DMS114 treated with DMSO at 0.1 percent for 48 hours (cell line): ENCODE measurements around the gene NSMCE1.
"Not testable (repeated sequence)": the region's sequence is repeated elsewhere in the genome, so short reads cannot be mapped to it uniquely, and the experiment has no call there.

Experiments used
- DNase-seq: peaks from one replicate; lab custom pipeline; 2025; ENCODE audit not compliant: unreplicated experiment; lab: John Stamatoyannopoulos, UW

The NSMCE1 gene

DNA sequence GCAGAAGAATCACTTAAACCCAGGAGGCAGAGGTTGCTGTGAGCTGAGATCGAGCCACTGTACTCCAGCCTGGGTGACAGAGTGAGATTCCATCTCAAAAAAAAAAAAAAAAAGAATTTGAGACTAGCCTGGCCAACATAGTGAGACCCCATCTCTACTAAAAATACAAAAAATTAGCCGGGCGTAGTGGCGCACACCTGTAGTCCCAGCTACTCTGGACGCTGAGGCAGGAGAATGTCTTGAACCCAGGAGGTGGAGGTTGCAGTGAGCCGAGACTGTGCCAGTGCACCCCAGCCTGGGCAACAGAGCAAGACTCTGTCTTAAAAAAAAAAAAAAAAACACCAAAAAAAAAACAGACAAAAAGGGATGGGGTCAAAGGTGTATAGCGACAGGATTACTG, 4.1 kb upstream of the NSMCE1 start:
- not testable (repeated sequence) for DNase-seq

DNA sequence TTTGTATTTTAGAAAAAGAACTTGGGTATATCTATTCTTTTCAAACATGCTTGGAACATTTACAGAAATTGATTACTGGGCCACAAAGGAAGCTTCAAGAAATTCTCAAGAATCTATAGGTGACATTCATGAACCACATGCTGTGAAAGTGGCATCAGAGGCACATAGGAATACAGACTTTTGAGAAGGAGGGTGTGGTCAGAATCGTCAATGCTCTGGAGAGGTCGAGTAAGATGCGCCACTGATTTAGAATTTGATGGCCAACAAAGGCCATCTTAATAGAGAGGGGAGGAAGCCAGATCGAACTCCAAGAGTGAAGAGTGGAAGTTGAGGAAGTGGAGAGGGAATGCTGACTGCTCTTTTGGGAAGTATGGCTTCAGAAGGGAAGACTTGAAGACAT, 3.5 kb upstream of the NSMCE1 start:
- DNase-seq, result no peak

DNA sequence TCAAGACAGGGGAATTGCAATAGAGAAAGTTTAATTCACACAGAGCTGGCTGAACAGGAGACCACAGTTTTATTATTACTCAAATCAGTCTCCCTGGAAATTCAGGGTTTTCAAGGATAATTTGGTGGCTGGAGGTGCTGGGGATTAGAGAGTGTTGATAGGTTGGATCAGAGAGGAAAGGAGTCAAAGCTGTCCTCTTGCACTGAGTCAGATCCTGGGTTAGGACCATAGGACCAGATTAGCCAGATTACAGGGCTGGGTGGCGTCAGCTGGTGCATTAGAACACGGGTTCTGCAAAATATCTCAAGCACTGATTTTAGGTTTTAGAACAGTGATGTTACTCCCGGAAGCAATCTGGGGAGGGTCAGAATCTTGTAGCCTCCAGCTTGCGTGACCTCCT, 1.8 kb upstream of the NSMCE1 start:
- no peak for DNase-seq

DNA sequence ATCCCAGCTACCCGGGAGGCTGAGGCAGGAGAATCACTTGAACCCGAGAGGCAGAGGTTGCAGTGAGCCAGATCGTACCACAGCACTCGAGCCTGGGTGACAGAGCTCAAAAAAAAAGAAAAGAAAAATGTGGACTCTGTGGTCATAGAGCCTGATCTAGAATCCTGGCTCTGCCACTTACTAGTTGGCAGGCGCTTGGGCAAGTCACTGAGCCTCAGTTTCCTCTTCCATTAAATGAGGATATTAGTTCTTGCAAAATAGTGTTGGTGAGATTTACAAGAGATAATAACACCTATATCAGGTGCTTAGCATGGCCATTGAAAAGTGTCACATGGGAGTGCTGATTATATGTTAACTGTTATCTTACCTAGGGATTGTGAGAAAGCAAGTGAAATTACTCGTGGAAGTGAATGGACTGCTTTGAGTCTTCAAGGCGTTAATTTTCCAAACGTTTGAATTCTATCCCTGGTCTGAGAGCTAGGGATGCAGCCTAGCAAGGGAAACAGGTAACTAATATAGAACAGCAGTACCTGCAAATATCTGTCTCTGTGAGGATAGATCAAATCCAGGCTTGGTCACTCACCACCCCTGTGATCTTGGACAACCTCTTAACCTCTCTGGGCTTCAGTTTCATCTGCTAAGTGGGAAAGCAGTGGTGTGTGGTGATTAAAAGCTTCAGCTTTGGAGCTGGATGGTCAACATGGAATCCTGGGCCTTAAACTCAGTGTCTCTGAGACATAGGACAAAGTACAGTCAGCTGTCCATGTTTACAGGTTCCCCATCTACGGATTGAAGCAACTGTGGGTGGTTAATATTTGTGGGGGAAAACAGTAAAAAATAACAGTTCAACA, 953 bp upstream of the NSMCE1 start:
- no peak for DNase-seq

DNA sequence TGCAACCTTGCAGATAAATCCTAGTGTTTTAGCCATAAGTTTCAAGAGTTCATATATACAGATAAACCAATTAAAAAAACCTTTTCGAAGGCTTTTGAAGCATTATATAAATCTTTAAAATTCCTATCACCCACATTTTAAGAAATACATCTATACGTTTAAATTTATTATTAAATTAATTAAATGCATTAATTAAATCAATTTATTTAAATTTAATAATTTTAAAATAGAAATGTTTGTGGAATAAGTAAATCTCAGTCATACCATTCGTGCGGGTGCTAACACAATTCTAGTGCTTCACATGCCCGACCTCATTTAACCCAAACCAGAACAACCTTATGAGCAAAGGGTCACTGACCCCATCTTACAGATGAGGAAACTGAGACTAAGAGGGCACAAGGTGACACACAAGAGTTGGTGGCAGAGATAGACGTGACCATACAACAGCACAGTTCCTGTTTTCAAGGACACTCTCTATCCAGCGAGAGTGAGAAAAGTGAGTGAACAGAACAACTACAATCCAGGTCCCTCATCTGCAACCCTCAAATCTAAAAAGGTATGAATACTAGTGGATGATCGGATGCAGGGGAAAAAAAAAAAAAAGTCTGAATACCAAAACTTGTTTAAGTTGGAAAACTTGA, 1.4 kb downstream of the NSMCE1 start:
- no peak for DNase-seq

DNA sequence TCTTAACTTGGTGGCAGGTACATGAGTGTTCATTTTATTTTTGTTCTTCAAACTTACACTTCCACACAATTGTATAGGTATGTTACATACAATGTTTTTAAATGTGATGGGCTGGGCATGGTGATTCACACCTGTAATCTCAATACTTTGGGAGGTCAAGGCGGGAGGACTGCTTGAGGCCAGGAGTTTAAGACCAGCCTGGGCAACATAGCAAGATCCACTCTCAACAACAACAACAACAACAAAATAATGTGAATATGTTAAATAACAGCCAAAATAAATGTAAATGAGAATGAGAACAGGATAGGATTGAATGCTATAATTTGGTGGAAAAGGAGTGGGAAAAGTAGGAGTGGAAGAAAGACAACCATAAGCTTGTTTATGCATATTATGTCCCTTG, 2.6 kb downstream of the NSMCE1 start:
- DNase-seq, result no peak

DNA sequence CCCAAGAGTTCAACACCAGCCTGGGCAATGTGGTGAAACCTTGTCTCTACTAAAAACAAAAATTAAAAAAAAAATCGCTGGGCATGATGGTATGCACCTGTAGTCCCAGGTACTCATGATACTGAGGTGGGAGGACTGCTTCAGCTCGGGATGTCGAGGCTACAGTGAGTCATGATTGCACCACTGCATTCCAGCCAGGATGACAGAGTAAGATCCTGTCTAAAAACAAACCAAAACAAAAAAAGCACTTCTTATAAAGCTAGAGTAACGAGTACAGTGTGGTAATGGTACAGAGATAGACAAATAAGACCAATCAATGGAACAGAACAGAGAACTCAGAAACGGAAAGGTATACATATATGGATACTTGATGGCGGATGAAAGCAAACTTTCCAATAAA, 4.4 kb downstream of the NSMCE1 start:
- DNase-seq, result no peak

DNA sequence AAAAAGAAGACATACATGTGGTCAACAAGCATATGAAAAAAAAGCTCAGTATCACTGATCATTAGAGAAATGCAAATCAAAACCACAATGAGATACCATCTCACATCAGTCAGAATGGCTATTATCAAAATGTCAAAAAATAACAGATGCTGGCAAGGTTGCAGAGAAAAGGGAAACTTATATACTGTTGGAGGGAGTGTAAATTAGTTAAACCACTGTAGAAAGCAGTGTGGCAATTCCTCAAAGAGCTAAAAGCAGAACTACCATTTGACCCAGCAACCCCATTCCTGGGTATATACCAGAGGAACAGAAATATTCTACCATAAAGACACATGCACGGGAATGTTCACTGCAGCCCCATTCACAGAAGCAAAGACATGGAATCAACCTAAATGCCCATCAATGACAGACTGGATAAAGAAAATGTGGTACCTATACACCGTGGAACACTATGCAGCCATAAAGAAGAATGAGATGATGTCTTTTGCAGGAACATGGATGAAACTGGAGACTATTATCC, 5.6 kb downstream of the NSMCE1 start:
- DNase-seq, result not testable (repeated sequence)

DNA sequence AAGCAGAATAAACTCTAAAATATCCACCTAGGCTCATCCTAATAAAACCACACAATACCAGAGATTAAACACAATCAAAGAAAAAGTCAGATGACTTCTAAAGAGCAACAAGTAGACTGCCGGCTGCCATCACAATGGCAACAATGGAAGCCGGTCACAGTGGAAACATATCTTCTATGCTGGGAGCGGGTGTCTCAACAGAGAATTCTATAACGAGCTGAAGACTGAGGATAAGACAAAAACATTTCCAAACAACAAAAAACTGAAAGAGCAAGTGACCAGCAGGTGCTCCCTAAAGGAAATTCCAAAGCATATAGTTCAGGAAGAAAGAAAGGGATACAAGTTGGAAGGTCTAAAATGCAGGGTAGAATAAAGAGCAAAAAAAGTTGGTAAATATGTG, 8.9 kb downstream of the NSMCE1 start:
- no peak for DNase-seq

DNA sequence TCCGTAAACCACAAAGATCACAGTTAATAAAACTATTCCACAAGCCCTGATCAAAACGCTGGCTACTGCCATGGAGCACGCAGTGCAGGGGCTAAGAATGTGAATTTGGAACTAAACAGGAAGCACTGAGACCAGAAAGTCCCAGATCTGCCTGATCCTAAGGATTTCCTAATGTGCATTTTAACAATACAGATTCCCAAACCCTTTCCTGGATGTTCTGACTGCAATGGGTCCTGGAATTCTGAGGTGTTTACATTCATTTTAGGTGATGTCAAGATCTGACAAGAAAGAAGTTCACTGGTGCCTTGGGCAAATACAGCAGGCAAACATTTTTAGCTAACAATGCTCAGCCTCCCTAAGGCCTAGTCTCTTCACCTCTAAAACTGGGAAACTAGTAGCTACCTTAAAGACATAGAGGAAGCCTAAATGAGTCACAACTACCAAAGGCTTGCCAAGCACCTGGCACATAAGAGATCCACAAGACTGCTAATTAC, 10.3 kb downstream of the NSMCE1 start:
- no peak for DNase-seq

DNA sequence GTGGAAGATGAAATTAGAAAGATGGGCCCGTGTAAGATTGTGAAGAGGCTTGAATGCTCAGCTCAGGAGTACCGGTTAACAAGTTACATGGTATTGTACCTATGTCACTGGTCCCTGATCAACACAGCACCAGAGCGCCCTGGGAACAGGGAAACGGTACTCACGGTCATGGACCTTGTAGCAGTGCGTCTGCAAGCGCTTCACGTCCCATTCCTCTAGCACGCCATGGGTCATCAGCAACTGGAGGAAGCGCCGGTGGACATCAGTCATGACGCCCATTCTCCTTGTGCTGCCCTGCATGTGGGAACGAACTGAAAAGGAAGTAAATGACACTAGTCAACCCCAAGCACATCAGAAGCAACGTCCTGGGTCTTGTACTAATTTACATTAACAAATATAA, 11.3 kb downstream of the NSMCE1 start:
- DNase-seq, result no peak

DNA sequence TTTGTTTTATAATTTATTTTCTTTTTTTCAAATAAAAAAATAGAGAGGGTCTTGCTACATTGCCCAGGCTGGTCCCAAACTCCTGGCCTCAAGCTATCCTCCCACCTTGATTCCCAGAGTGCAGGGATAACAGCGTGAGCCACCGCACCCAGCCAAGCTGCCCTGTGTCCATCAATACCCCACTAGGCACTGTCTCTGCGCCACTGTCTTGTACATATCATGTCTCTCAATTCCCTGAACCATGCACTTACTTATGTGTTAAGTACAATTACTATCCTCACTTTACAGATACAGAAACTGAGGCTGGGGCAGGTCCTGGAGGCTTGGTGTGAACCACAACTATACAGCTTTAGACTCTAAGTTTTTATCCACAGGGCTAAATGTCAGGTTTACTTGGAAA, 11.7 kb downstream of the NSMCE1 start:
- no peak for DNase-seq

DNA sequence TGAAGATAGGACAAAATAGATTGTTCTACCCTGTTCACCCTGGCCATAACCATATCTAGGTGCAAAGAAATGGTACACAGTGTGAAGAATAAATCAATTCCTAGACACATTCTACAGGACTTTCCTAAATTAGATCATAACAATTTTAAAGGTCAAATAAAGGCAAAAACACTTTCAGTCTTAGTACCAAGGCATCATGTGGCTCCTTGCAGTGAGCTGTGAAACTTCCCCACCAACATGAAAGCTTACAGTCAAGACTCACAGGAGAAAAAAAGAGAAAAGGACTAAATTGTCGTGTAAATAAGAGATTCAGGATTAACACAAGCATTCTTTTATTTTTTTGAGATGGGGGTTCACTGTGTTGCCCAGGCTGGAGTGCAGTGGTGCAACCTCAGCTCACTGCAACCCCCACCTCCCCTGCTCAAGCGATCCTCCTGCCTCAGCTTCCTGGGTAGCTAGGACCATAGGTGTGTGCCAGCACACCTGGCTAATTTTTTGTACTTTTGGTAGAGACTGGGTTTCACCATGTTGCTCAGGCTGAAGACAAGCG, 14.2 kb downstream of the NSMCE1 start:
- DNase-seq, result no peak

DNA sequence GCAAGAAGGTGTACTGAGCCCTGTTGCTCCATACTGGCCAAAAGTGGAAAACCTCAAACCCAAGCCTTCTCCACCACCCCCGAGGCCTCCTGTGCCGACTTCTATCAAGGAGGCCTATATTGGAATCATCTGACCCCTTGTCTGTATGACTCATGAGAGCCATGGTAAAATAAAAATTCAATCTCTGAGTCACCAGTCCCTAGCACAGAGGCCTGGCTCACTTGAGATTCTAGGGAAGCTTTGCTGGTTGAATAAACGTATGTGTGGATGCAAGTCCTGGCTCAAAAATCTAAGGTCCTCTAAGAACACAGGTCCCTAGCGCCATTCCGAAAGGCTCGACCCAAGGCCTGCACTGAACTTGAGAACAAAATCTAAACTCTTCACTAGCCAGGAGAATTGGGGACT, 15.0 kb downstream of the NSMCE1 start:
- no peak for DNase-seq

DNA sequence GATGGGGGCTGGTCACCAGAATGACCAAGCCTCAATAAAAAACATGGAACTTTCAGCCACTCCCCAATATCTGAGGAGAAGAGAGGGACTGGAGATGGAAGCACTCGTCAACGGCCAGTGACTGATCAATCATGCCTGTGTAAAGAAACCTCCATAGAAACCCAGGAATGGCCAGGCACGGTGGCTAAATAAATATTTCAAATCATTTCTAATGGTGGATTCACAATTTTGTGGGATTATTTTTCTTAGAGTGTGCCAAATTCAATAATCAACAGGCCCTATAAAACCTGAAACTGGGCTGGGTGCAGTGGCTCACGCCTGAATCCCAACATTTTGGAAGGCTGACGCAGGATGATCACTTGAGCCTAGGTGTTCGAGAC, 16.4 kb downstream of the NSMCE1 start:
- no peak for DNase-seq

DNA sequence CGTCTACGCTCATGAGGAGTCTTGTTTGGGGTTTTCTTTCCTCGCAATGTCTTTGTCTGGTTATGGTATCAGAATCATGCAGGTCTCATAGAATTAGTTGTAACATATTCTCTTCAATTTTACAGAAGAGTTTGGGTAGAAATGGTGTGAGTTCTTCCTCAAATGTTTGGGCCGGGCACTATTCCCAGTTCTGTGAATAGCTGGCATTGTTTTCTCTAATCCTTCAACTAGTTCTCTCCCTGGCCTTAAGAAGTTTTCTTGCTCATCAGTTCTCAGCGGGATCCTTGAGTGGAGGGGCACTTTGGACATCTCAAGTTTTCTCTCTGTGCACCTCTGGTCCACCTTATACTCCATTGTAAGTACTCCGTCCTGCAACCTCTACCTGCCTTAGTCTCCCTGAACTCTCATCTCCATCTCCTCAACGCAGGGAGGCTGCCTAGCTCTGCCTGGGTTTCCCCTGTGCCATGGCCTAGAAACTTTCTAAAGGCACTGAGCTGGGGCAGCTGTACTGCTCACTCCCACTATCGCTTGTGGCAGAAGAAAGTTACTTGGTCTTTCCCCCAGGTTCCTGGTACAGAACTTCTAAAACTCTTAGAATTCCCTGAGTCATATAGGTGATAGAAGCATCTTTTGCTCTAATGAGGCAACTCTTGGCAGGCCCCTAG, 16.9 kb downstream of the NSMCE1 start:
- no peak for DNase-seq

DNA sequence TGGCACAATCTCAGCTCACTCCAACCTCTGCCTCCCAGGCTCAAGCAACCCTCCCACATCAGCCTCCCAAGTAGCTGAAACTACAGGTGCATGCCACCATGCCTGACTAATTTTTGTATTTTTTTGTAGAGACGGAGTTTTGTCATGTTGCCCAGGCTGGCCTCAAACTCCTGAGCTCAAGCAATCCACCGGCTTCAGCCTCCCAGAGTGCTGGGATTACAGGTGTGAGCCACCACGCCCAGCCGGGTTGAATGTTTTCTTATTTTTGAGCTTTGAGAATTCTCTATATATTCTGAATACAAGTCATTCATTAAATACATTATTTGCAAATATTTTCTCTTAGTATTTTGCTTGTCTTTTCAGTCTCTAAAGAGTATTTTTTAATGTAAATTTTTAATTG, 19.7 kb downstream of the NSMCE1 start:
- not testable (repeated sequence) for DNase-seq

DNA sequence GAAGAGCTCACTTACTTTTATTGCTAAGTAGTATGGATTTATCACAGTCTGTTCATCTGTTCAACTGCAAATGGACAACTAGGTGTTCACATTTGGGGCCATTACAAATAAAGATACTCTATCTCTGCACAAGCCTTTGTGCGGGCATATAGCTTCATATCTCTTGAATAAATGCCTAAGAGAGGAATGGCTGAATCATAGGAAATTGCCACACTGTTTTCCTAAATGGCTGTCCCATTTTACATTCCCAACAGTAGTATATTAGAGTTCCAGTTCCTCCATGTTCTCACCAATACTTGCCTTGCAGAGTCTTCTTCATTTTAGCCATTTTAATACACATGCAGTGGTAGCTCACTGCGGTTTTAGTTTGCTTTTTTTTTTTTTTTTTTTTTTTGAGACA, 20.5 kb downstream of the NSMCE1 start:
- DNase-seq, result no peak

DNA sequence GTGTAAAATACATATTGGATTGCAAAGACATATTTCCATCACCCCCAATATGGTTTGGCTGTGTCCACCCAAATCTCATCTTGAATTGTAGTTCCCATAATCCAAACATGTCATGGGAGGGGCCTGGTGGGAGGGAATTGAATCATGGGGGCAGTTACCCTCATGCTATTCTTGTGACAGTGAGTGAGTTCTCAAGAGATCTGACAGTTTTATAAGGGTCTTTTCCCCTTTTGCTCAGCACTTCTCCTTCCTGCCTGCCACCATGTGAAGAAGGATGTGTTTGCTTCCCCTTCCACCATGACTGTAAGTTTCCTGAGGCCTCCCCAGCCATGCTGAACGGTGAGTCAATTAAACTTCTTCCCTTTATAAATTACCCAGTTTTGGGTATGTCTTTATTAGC, 21.5 kb downstream of the NSMCE1 start:
- DNase-seq, result not testable (repeated sequence)

DNA sequence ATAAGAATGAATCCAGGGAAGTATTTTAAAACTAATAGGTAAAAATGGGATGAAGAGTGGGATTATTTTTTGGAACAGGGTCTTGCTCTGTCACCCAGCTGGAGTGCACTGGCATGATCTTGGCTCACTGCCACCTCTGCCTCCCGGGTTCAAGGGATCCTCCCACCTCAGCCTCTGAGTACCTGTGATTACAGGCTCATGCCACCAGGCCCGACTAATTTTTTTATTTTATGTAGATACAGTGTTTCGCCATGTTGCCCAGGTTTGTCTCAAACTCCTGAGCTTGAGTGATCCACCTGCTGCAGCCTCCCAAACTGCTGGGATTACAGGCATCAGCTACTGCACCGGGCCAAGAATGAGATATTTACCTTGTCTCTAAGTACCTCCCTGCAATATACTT, 22.1 kb downstream of the NSMCE1 start:
- no peak for DNase-seq
